Neural progenitor cell (in vitro differentiated cells): ENCODE measurements around the gene PLEKHA6. TPM values are rescaled to one million over a fixed set of nuclear protein-coding genes. Genes with fewer than 3 reads are reported as not detected.
"Not testable (repeated sequence)": the region's sequence is repeated elsewhere in the genome, so short reads cannot be mapped to it uniquely, and the experiment has no call there.

Experiments
- DNase-seq: peaks from one replicate; pipeline ENCODE4 v3.0.0-alpha.2; 2016; ENCODE audit warnings: low spot score
- H2AFZ ChIP-seq: fragments of 200-600 bp; sonication (generic); replicated peaks from 2 replicates; pipeline ENCODE4 v1.6.1; 2016; ENCODE audit warnings: antibody characterized with exemption
- H3F3A ChIP-seq: fragments of 200-600 bp; sonication (generic); 2 replicates; pipeline ENCODE4 v1.6.1; 2016; ENCODE audit warnings: antibody characterized with exemption, low read depth
- H3K27ac ChIP-seq: fragments of 200-600 bp; sonication (generic); 2 replicates; pipeline ENCODE4 v1.5.1; 2016; ENCODE audit warnings: mild to moderate bottlenecking
- H3K27me3 ChIP-seq: fragments of 200-600 bp; sonication (generic); 2 replicates; pipeline ENCODE4 v1.6.1; 2016; ENCODE audit warnings: mild to moderate bottlenecking, moderate library complexity
- H3K36me3 ChIP-seq: fragments of 200-600 bp; sonication (generic); 2 replicates; pipeline ENCODE4 v1.5.1; 2016
- H3K4me1 ChIP-seq: fragments of 200-600 bp; sonication (generic); 2 replicates; pipeline ENCODE4 v1.6.1; 2016; ENCODE audit warnings: mixed run types
- H3K4me2 ChIP-seq: fragments of 200-600 bp; sonication (generic); 2 replicates; pipeline ENCODE4 v1.6.1; 2016
- H3K4me3 ChIP-seq: fragments of 200-600 bp; sonication (generic); 2 replicates; pipeline ENCODE4 v1.5.1; 2016
- H3K79me2 ChIP-seq: fragments of 200-600 bp; sonication (generic); 2 replicates; pipeline ENCODE4 v1.6.1; 2016; ENCODE audit warnings: low read depth
- H3K9ac ChIP-seq: fragments of 200-600 bp; sonication (generic); 2 replicates; pipeline ENCODE4 v1.6.1; 2016
- H3K9me3 ChIP-seq: fragments of 200-600 bp; sonication (generic); 2 replicates; pipeline ENCODE4 v1.5.1; 2016; ENCODE audit warnings: low read depth
- H4K20me1 ChIP-seq: fragments of 200-600 bp; sonication (generic); 2 replicates; pipeline ENCODE4 v1.6.1; 2016; ENCODE audit warnings: low read depth
- H3K27ac Mint-ChIP-seq: 3 replicates; pipeline ENCODE4 v1.8.0; 2021; ENCODE audit warnings: mixed read lengths
- H3K27me3 Mint-ChIP-seq: 2 replicates; pipeline ENCODE4 v1.8.0; 2022; ENCODE audit warnings: low read depth, mild to moderate bottlenecking, inconsistent platforms, moderate library complexity, mixed read lengths; ENCODE audit not compliant: insufficient read depth
- H3K36me3 Mint-ChIP-seq: 3 replicates; pipeline ENCODE4 v1.8.0; 2021; ENCODE audit warnings: mixed read lengths
- H3K4me1 Mint-ChIP-seq: 3 replicates; pipeline ENCODE4 v1.8.0; 2021; ENCODE audit warnings: mixed read lengths
- H3K4me3 Mint-ChIP-seq: 3 replicates; pipeline ENCODE4 v1.8.0; 2021; ENCODE audit warnings: mild to moderate bottlenecking, moderate library complexity, mixed read lengths
- H3K9me3 Mint-ChIP-seq: 3 replicates; pipeline ENCODE4 v1.8.0; 2020; ENCODE audit warnings: mixed read lengths
- CTCF ChIP-seq: fragments of 200-600 bp; sonication (generic); IDR thresholded peaks from 2 replicates; pipeline ENCODE4 v1.5.1; 2017; ENCODE audit warnings: antibody characterized with exemption, mild to moderate bottlenecking
- EZH2 ChIP-seq: fragments of 200-600 bp; sonication (generic); IDR thresholded peaks from 2 replicates; pipeline ENCODE4 v1.6.1; 2017; ENCODE audit warnings: antibody characterized with exemption, mild to moderate bottlenecking, moderate library complexity
- EZH2phosphoT487 ChIP-seq: fragments of 200-600 bp; sonication (generic); IDR thresholded peaks from 2 replicates; pipeline ENCODE4 v1.6.1; 2017; ENCODE audit warnings: antibody characterized with exemption
- total RNA-seq: library from RNA; depleted of rRNA; stranded (reverse); fragments of >200 nt; gene quantifications from 2 replicates; pipeline ENCODE4 v1.2.3, GENCODE V29; 2015; ENCODE audit warnings: low replicate concordance

The PLEKHA6 gene
- total RNA-seq, 1 donor from 2014 or later: 0.58 TPM

- H3K36me3 ChIP-seq: no peaks in the 10 kb centered on the region
- Mint-ChIP-seq H3K9me3 (no peaks in the 10 kb centered on the region), H3K4me1 (peaks cover 26% of the 10 kb centered on the region), H3K27ac (no peak overlapping the region), H3K4me3 (no peak overlapping the region), H3K36me3 (peaks cover 24% of the 10 kb centered on the region), H3K27me3 (peaks cover 8% of the 10 kb centered on the region)
- H3F3A ChIP-seq: no peaks in the 10 kb centered on the region
- no peak overlapping the region for H3K4me3 ChIP-seq
- no peaks in the 10 kb centered on the region for H3K27me3 ChIP-seq
- no peak overlapping the region for H2AFZ ChIP-seq
- DNase-seq: no peak
- H3K79me2 ChIP-seq: no peaks in the 10 kb centered on the region
- no peaks in the 10 kb centered on the region for H3K9me3 ChIP-seq
- peaks cover 7% of the 10 kb centered on the region for H3K4me1 ChIP-seq
- no peaks in the 10 kb centered on the region for H4K20me1 ChIP-seq
- H3K9ac ChIP-seq: no peak overlapping the region
- TF ChIP-seq CTCF (no peak), EZH2phosphoT487 (no peak), EZH2 (no peak)
- no peak overlapping the region for H3K4me2 ChIP-seq
- no peak overlapping the region for H3K27ac ChIP-seq
Observed at GRCh38 chr1:204314171-204314892, 45.4 kb downstream of the PLEKHA6 start.

GRCh38 chr1:204313675-204314074, 46.1 kb downstream of the PLEKHA6 start:
- Histone ChIP-seq H3K36me3 (no peaks in the 10 kb centered on the region), H4K20me1 (no peaks in the 10 kb centered on the region), H2AFZ (no peak overlapping the region), H3K4me1 (peaks cover 7% of the 10 kb centered on the region), H3K27me3 (no peaks in the 10 kb centered on the region), H3F3A (no peaks in the 10 kb centered on the region), H3K4me3 (no peak overlapping the region), H3K9ac (no peak overlapping the region), H3K27ac (no peak overlapping the region), H3K79me2 (no peaks in the 10 kb centered on the region), H3K9me3 (no peaks in the 10 kb centered on the region), H3K4me2 (no peak overlapping the region)
- peaks cover 28% of the 10 kb centered on the region for H3K4me1 Mint-ChIP-seq
- peaks cover 8% of the 10 kb centered on the region for H3K27me3 Mint-ChIP-seq
- no peak overlapping the region for H3K4me3 Mint-ChIP-seq
- H3K27ac Mint-ChIP-seq: peak overlapping the region; percentile 27
- peaks cover 21% of the 10 kb centered on the region for H3K36me3 Mint-ChIP-seq
- no peaks in the 10 kb centered on the region for H3K9me3 Mint-ChIP-seq
- no peak for DNase-seq
- no peak for TF ChIP-seq EZH2phosphoT487
- TF ChIP-seq EZH2: no peak
- no peak for TF ChIP-seq CTCF

GRCh38 chr1:204310970-204311369, 48.8 kb downstream of the PLEKHA6 start:
- not testable (repeated sequence) for H3K27ac ChIP-seq, H3K4me3 Mint-ChIP-seq, DNase-seq, H3K27ac Mint-ChIP-seq, H3K9ac ChIP-seq, H2AFZ ChIP-seq, H3K27me3 Mint-ChIP-seq, H3K9me3 Mint-ChIP-seq, H3K79me2 ChIP-seq, H4K20me1 ChIP-seq, H3K4me3 ChIP-seq, H3K36me3 ChIP-seq, H3K9me3 ChIP-seq, H3K4me2 ChIP-seq
- Mint-ChIP-seq H3K4me1 (peaks cover 51% of the 10 kb centered on the region), H3K36me3 (peaks cover 18% of the 10 kb centered on the region)
- peaks cover 11% of the 10 kb centered on the region for H3F3A ChIP-seq
- peaks cover 19% of the 10 kb centered on the region for H3K27me3 ChIP-seq
- H3K4me1 ChIP-seq: peaks cover 16% of the 10 kb centered on the region

- H2AFZ ChIP-seq: no peak overlapping the region
- Mint-ChIP-seq H3K4me1 (peaks cover 54% of the 10 kb centered on the region), H3K27me3 (peaks cover 2% of the 10 kb centered on the region), H3K27ac (no peak overlapping the region), H3K36me3 (peaks cover 6% of the 10 kb centered on the region), H3K9me3 (no peaks in the 10 kb centered on the region), H3K4me3 (no peak overlapping the region)
- H3K79me2 ChIP-seq: no peaks in the 10 kb centered on the region
- H3K36me3 ChIP-seq: no peaks in the 10 kb centered on the region
- H3K9ac ChIP-seq: no peak overlapping the region
- H3K9me3 ChIP-seq: no peaks in the 10 kb centered on the region
- peaks cover 17% of the 10 kb centered on the region for H3K4me1 ChIP-seq
- H3K27me3 ChIP-seq: peaks cover 27% of the 10 kb centered on the region
- H3K27ac ChIP-seq: no peak overlapping the region
- peak overlapping the region; percentile 69 for H3K4me2 ChIP-seq
- no peak for DNase-seq
- TF ChIP-seq EZH2phosphoT487 (no peak), CTCF (no peak), EZH2 (no peak)
- no peak overlapping the region for H3K4me3 ChIP-seq
- no peaks in the 10 kb centered on the region for H4K20me1 ChIP-seq
- peaks cover 17% of the 10 kb centered on the region for H3F3A ChIP-seq
Observed at GRCh38 chr1:204308023-204308628, 51.6 kb downstream of the PLEKHA6 start.
